Measurements from ENCODE around the gene RTKN. TPM values are rescaled to one million over a fixed set of nuclear protein-coding genes. Genes with fewer than 3 reads are reported as not detected.

The RTKN gene
- total and polyA plus RNA-seq, 2 of the 13 experiments (the other 11 are each of a cell fraction or from before 2014, with no cell fraction given) = 159 to 166 TPM

- TF ChIP-seq ZFP91 (CRISPR knock-in tag; IDR thresholded peaks at IDR 0.05; ENCODE audit: borderline replicate concordance) = peak; percentile 82; the same call in 1 of the 2 replicates
- no peak; the same call in 1 of the 2 replicates for TF ChIP-seq FOXJ3 (CRISPR knock-in tag; IDR thresholded peaks at IDR 0.05; ENCODE audit: borderline replicate concordance)
- TF ChIP-seq ARNT (IDR thresholded peaks at IDR 0.05) = no peak
- peak; percentile 66; the same call in 1 of the 2 replicates for TF ChIP-seq HOXD1 (CRISPR knock-in tag; IDR thresholded peaks at IDR 0.05)
- TF ChIP-seq ZNF883 (CRISPR knock-in tag; IDR thresholded peaks at IDR 0.05; ENCODE audit: not compliant biosample characterization) = peak; percentile 84
- TF ChIP-seq ZNF614 (CRISPR knock-in tag; IDR thresholded peaks at IDR 0.05; ENCODE audit: borderline replicate concordance) = peak; percentile 19; the same call in 1 of the 2 replicates
- no peak for TF ChIP-seq ZBTB14 (CRISPR knock-in tag; IDR thresholded peaks at IDR 0.05)
- no peak; the same call in 1 of the 2 replicates for TF ChIP-seq ZNF569 (CRISPR knock-in tag; IDR thresholded peaks at IDR 0.05; ENCODE audit: borderline replicate concordance)
- TF ChIP-seq ZNF670 (CRISPR knock-in tag; IDR thresholded peaks at IDR 0.05; ENCODE audit: borderline replicate concordance) = no peak
- no peak for TF ChIP-seq REST (IDR thresholded peaks at IDR 0.05; ENCODE audit: borderline replicate concordance in 1 of 2, low read depth in 1 of 2, low read length in 2 of 2)
- TF ChIP-seq AHDC1 (CRISPR knock-in tag; IDR thresholded peaks at IDR 0.05; ENCODE audit: borderline replicate concordance) = peak; percentile 50; the same call in 1 of the 2 replicates
- TF ChIP-seq EP300 (IDR thresholded peaks at IDR 0.05; ENCODE audit: low read depth in 2 of 2, low read length in 2 of 2) = no peak
- no peak for TF ChIP-seq EP300 (CRISPR knock-in tag; IDR thresholded peaks at IDR 0.05; ENCODE audit: borderline replicate concordance)
- peak; percentile 66; the same call in 1 of the 2 replicates for TF ChIP-seq ZBTB2 (CRISPR knock-in tag; IDR thresholded peaks at IDR 0.05; ENCODE audit: low read depth)
Measured at GRCh38 chr2:74457549-74458131, 15.9 kb upstream of the RTKN start (continued).
